PC-9 (cell line): ENCODE results near the gene STK38L. TPM values are rescaled to one million over a fixed set of nuclear protein-coding genes. Genes with fewer than 3 reads are reported as not detected.

ENCODE experiments used
- BruUV-seq: library from RNA; stranded (reverse); fragments of 400-500 nt; replicated peaks from 2 replicates; lab custom pipeline; 2021; lab: Mats Ljungman, UMichigan
- CTCF ChIA-PET: fragments of 300-600 bp; sonication (Branson Sonifier 250); formaldehyde crosslinking; loops from one replicate; lab custom pipeline; 2022; ENCODE audit warnings: antibody characterized with exemption; lab: Charles Lee
- POLR2A ChIA-PET: fragments of 300-600 bp; sonication (Branson Sonifier 250); formaldehyde crosslinking; loops from one replicate; lab custom pipeline; 2022; ENCODE audit warnings: antibody characterized with exemption; ENCODE audit not compliant: unreplicated experiment; lab: Charles Lee
- DNase-seq, 2 experiments: peaks; one replicate each; pipeline versions ENCODE4 v3.0.0 to v3.0.0-alpha.2; 2015 to 2022; ENCODE audit warnings: mixed read lengths in 1 of 2
- H2AFZ ChIP-seq: fragments of 200-600 bp; sonication (generic); 2 replicates; pipeline ENCODE4 v1.8.1; 2017; ENCODE audit warnings: antibody characterized with exemption
- H3F3A ChIP-seq: fragments of 200-600 bp; sonication (generic); 2 replicates; pipeline ENCODE4 v1.8.1; 2017; ENCODE audit warnings: antibody characterized with exemption, mild to moderate bottlenecking, low read depth; ENCODE audit not compliant: insufficient read depth
- H3K27ac ChIP-seq: fragments of 200-600 bp; sonication (generic); 2 replicates; pipeline ENCODE4 v1.6.1; 2016; ENCODE audit warnings: mixed run types
- H3K27me3 ChIP-seq: fragments of 200-600 bp; sonication (generic); 2 replicates; pipeline ENCODE4 v1.6.1; 2016; ENCODE audit warnings: low read depth, mixed run types; ENCODE audit not compliant: insufficient read depth
- H3K36me3 ChIP-seq: fragments of 200-600 bp; sonication (generic); 2 replicates; pipeline ENCODE4 v1.6.1; 2016; ENCODE audit warnings: low read depth, mixed run types
- H3K4me1 ChIP-seq: fragments of 200-600 bp; sonication (generic); replicated peaks from 2 replicates; pipeline ENCODE4 v1.6.1; 2016; ENCODE audit warnings: mixed run types; ENCODE audit not compliant: insufficient read depth
- H3K4me2 ChIP-seq: fragments of 200-600 bp; sonication (generic); 2 replicates; pipeline ENCODE4 v1.6.1; 2017; ENCODE audit warnings: mixed run types
- H3K4me3 ChIP-seq: fragments of 200-600 bp; sonication (generic); 2 replicates; pipeline ENCODE4 v1.6.1; 2016; ENCODE audit warnings: mixed run types
- H3K79me2 ChIP-seq: fragments of 200-600 bp; sonication (generic); 2 replicates; pipeline ENCODE4 v1.6.1; 2017; ENCODE audit warnings: low read depth, mixed run types
- H3K9me2 ChIP-seq: fragments of 200-600 bp; sonication (generic); 2 replicates; pipeline ENCODE4 v1.8.1; 2017; ENCODE audit warnings: mild to moderate bottlenecking; ENCODE audit not compliant: insufficient read depth
- H3K9me3 ChIP-seq: fragments of 200-600 bp; sonication (generic); 2 replicates; pipeline ENCODE4 v1.8.1; 2016; ENCODE audit warnings: low read depth; ENCODE audit not compliant: insufficient read depth
- H4K20me1 ChIP-seq: fragments of 200-600 bp; sonication (generic); 2 replicates; pipeline ENCODE4 v1.8.1; 2017; ENCODE audit not compliant: insufficient read depth
- EZH2 ChIP-seq: fragments of 200-600 bp; sonication (generic); IDR thresholded peaks from 2 replicates; pipeline ENCODE4 v1.8.0; 2017; ENCODE audit warnings: antibody characterized with exemption, low read depth
- intact Hi-C: fragments of 100-400 bp; cut with micrococcal nuclease; formaldehyde crosslinking; loops from one replicate; pipeline ENCODE4 v1.10.0; 2022; ENCODE audit not compliant: unreplicated experiment
- total RNA-seq: library from RNA; stranded (reverse); gene quantifications from 2 replicates; pipeline ENCODE4 v1.2.3, GENCODE V29; 2021
- TF ChIP-seq, protein P1 (sequence below): fragments of 200-600 bp; sonication (generic); conservative IDR thresholded peaks from 2 replicates; pipeline ENCODE4 v1.6.1; 2017; ENCODE audit warnings: mixed run types, antibody characterized with exemption, mild to moderate bottlenecking, moderate library complexity

The STK38L gene
- total RNA-seq, 1 experiment from 2014 or later = 34.7 TPM

DNA sequence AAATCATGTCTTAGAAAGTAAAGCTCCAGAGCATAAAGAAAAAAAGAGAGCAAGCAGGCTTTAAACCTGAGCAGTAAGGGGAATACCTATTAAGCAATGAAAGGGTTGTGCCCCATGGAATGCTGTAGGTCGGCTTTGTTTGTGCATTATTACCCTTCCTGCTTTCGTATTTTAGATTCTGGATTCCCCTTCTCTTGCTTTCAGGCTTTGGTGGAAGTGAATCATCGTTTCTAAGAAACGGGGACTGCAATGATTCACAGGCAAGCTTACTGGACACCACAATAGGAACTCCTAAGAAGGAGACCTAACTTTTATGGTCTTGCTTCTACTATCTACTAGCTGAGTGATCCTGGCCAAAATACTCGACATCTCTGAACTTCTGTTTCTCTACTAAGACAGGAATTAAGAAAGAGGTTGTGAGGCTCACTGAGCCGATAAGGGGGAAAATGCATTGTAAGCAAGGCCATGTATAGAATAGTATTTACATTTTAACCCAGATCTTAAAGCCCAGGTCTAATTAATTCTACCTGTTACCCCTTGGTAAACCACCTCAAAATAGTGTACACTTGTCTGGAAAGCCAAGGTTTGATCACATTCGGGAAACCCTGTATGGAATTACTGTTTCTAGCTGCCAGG is 87.3 kb downstream of the STK38L start:
- Histone ChIP-seq H3K4me3 (peak overlapping the region; percentile 80; the same call in 1 of the 2 replicates), H2AFZ (no peak overlapping the region; the same call in 1 of the 2 replicates), H3K9me3 (no peaks in the 10 kb centered on the region), H3K27me3 (no peaks in the 10 kb centered on the region), H3K79me2 (peaks cover 26% of the 10 kb centered on the region), H3K27ac (peak overlapping the region; percentile 93), H3K9me2 (no peaks in the 10 kb centered on the region), H3F3A (peaks cover 48% of the 10 kb centered on the region), H4K20me1 (no peaks in the 10 kb centered on the region), H3K36me3 (0 out of 2 replicates have a peak, but pooled peaks cover 2% of the 10 kb centered on the region), H3K4me1 (peaks cover 53% of the 10 kb centered on the region), H3K4me2 (peak overlapping the region; percentile 89)
- intact Hi-C loops = loop anchor here (1.0 to 10.0 kb wide), 5 partner anchors 12 to 1217 kb away; partner anchors contain the start of gene PPFIBP1
- BruUV-seq = no TSS peak
- CTCF ChIA-PET = interaction anchor here (0.7 kb wide), 1 partner anchor 246 kb away, joined by 3 read pairs; no protein-coding TSS in a partner anchor
- POLR2A ChIA-PET = interaction anchor here (0.6 to 1.4 kb wide), 12 partner anchors 12 to 1840 kb away, joined by 3 to 23 read pairs (median 5); partner anchors contain the start of genes ITPR2 and MRPS35
- no peak for TF ChIP-seq EZH2
- TF ChIP-seq, protein P1, sequence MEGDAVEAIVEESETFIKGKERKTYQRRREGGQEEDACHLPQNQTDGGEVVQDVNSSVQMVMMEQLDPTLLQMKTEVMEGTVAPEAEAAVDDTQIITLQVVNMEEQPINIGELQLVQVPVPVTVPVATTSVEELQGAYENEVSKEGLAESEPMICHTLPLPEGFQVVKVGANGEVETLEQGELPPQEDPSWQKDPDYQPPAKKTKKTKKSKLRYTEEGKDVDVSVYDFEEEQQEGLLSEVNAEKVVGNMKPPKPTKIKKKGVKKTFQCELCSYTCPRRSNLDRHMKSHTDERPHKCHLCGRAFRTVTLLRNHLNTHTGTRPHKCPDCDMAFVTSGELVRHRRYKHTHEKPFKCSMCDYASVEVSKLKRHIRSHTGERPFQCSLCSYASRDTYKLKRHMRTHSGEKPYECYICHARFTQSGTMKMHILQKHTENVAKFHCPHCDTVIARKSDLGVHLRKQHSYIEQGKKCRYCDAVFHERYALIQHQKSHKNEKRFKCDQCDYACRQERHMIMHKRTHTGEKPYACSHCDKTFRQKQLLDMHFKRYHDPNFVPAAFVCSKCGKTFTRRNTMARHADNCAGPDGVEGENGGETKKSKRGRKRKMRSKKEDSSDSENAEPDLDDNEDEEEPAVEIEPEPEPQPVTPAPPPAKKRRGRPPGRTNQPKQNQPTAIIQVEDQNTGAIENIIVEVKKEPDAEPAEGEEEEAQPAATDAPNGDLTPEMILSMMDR = no peak
- DNase-seq = peak; percentile 77 to 98

DNA sequence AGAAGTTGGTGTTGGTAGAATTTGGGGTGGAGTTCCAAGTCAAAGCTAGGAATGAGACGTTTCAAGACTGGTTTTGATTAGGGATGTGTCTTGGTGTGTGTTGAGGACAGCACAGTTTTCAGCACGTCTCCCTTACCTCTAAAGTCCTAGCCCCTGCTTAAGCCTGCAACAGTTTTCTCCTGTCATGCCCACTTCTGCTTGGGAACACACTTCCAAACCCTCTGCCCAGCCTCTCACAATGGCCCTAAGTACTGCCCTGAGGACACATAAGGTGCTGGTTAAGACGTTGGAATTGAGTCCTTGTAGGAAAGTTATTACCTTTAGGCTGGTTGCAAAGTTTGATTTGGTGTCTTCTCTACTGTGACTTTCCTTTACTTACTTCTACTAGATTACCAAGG is 87.8 kb downstream of the STK38L start:
- Histone ChIP-seq H3K27me3 (no peaks in the 10 kb centered on the region), H3K9me3 (no peaks in the 10 kb centered on the region), H3K79me2 (peaks cover 30% of the 10 kb centered on the region), H3K4me1 (peaks cover 58% of the 10 kb centered on the region), H3F3A (peaks cover 54% of the 10 kb centered on the region), H2AFZ (peak overlapping the region; percentile 73; the same call in 1 of the 2 replicates), H3K27ac (peak overlapping the region; percentile 93), H3K4me3 (peak overlapping the region; percentile 80), H3K9me2 (no peaks in the 10 kb centered on the region), H3K4me2 (peak overlapping the region; percentile 89), H4K20me1 (no peaks in the 10 kb centered on the region), H3K36me3 (no peaks in the 10 kb centered on the region)
- CTCF ChIA-PET = no interaction called here
- peak in 1 of 2 experiments; percentile 33 for DNase-seq
- POLR2A ChIA-PET = interaction anchor here (0.6 to 1.4 kb wide), 6 partner anchors 12 to 1840 kb away, joined by 3 to 23 read pairs (median 4); no protein-coding TSS in a partner anchor
- BruUV-seq = no TSS peak
- intact Hi-C loops = loop anchor here (1.0 to 10.0 kb wide), 5 partner anchors 11 to 1217 kb away; partner anchors contain the start of gene PPFIBP1
- TF ChIP-seq EZH2 = no peak
- TF ChIP-seq, protein P1 = no peak

DNA sequence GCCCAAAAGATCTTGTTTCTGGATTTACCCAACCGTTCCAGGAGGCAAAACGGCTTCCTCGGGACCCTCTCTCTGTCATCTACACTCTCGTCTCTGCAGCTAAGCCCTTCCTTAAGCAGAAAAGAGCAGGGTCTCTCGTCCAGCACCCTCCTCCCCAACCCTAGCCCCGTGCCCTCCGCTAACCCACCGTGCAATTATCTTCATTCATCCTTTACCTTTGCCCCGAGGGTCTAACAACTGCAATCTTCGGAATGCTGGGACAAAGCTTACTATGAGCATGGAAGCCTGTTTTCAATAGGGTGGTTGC is 88.3 kb downstream of the STK38L start:
- Histone ChIP-seq H3K27me3 (no peaks in the 10 kb centered on the region), H3K27ac (peak overlapping the region; percentile 93), H3F3A (peaks cover 55% of the 10 kb centered on the region), H3K9me3 (no peaks in the 10 kb centered on the region), H3K4me2 (peak overlapping the region; percentile 89), H3K4me3 (peak overlapping the region; percentile 80), H3K79me2 (peaks cover 35% of the 10 kb centered on the region), H3K36me3 (no peaks in the 10 kb centered on the region), H3K9me2 (no peaks in the 10 kb centered on the region), H3K4me1 (peaks cover 63% of the 10 kb centered on the region), H2AFZ (peak overlapping the region; percentile 73; the same call in 1 of the 2 replicates), H4K20me1 (no peaks in the 10 kb centered on the region)
- ChIA-PET CTCF (no interaction called here), POLR2A (interaction anchor here (0.7 to 1.0 kb wide), 2 partner anchors 13 to 25 kb away, joined by 3 to 13 read pairs; no protein-coding TSS in a partner anchor)
- intact Hi-C loops = loop anchor here (5.0 to 10.0 kb wide), 3 partner anchors 155 to 1218 kb away; partner anchors contain the start of gene PPFIBP1
- TF ChIP-seq, protein P1 = no peak
- TF ChIP-seq EZH2 = no peak
- no peak for DNase-seq
- no TSS peak for BruUV-seq
